ELR (cell line): Measurements from ENCODE around the gene IQSEC1.

Experiments
- DNase-seq: peaks from one replicate; pipeline ENCODE4 v3.0.0-alpha.2; 2015; ENCODE audit warnings: low read depth

Gene IQSEC1

DNA sequence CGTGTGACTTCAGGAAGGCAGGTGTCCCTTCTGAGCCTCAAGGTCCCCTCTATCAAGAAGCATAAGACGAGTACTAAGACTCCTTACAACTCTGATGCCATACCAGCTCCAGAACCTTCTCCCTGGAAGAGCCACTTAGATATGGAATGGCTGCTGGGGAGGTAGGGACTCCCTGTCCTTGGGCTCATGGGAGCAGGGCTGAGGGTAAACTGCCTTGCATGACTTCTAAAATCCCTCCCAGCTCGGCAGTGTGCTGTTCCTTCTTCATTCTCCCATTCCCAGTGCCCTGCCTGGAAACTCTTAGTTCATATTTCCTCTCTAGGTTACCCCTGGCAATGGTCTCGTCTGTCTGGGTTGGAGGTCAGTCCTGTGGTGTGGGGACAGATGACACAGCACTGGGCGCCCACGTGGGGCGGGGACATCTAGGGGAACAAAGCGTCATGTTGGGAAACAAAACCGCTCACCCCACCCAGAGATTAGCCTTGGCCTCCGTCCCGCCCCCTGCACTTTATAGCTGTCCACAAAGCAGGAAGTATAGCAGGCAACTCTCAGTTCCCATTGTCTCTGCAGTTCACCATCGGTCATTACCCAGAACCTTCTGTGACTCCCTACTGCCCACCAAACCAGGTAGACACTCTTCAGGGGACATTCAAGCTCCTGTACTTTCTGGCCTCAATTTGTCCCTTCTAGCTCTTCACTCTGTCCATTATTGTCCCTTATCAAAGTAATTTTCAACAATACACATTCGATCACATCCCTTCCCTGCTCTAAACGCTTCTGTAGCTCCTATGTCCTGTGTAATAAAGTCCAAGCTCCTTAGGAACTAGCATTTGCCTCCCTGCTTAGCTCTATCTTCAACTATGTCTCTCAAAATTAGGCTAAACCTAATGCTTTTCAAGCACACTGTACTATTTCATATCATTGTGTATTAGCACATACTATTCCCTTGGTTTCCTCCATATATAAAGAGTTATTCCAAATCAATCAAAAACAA lies 73.8 kb downstream of the IQSEC1 start:
- DNase-seq: no peak

DNA sequence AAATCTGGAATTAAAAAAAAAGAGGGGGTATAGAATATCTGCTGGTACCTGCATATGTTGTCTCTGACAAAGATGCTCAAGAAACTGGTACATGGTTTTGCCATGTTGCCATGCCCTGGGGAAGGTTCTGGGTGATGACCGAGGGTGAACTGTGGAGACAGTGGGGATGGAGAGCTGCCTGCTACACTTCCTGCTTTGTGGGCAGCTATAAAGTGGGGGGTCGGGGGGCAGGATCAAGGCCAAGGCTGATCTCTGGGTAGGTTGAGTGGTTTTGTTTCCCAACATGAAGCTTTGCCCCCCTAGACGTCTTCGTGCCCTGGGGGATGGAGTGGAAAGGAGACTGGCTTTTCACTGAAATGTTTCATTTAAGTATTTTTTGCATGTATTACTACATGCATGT lies 74.6 kb downstream of the IQSEC1 start:
- no peak for DNase-seq

GRCh38 chr3:12997387-12997786 lies 75.8 kb downstream of the IQSEC1 start:
- no peak for DNase-seq

DNA sequence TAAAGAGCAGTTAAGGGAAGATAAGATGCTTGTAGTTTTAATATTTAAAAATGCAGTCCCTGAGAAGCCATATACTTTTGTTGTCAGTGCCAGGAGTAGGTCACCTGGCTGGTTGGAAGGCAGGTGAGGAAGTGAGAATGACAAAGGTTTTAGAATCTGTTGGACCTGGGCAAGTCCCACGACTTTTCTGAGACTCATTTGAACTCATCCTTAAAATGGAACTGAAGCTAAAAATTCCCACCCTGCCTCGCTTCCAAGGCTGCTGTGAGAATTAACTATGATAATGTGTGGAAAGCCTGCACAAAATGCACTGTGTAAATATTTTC lies 77.1 kb downstream of the IQSEC1 start:
- no peak for DNase-seq

DNA sequence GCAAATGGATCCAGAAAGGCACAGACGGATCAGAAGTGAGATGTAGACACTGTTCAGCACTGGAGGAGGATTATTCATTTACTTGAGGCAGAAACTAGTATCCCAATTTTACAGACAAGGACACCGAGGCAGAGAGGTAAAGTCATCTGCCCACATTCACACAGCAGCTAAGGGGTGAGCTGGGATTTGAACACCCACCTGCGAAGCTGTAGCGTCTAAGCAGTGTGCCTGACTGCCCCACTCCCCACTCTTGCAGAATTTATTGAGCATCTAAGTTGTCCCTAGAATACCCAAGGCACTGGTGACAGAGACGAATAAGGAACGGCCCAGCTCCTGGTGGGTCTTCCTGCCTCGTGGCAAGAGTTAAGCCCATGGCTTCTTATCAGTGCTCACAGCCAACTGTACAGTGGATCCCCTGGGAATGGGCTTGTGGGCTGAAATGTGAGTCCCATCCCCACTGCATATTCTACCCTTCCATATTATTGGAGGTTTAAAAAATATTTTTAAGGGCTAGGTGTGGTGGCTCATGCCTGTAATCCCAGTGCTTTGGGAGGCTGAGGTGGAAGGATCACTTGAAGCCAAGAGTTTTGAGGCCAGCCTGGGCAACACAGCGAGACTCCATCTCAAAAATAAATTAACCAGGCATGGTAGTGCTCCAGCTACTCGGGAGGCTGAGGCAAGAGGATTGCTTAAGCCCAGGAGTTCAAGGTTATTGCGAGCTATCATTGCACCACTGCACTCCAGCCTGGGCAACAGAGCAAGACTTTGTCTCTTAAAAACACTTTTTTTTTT lies 77.6 kb downstream of the IQSEC1 start:
- DNase-seq: no peak

DNA sequence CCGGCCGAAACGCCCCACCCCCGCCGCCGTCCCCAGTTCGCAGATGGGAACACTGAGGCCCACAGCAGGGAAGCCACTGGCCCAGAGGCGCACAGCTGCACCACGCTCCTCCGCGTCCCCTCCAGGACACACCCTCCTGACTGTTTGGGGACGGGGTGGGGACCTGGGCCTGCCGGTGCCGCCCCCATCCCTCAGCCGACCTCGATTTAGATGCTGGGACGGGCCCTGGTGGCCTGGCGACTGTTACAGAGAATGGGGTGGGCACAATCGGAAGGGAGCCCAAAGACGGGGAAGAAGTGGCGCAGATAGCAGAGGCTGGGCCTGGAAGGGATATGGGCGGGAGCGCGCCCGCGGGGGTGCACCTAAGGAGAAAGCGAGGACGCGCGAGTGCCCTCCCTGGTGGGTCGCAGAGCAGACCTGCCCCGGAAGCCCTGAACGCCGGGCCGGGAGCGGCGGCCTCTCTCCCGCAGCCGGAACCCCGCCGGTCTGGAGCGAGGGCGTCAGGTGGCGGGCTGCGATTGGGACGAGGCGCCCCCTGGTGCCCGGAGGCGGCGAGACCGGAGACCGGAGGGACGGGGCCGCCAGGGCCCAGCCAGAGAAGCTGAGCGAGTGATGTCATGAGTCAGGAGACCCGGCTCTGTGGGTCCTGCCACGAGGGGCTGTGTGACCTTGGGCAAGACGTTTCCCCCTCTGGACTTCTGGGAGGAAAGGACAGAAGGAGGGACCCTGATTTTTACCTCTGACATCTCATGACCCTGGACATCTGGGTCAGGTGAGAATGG lies 78.4 kb downstream of the IQSEC1 start:
- DNase-seq: peak; percentile 77

DNA sequence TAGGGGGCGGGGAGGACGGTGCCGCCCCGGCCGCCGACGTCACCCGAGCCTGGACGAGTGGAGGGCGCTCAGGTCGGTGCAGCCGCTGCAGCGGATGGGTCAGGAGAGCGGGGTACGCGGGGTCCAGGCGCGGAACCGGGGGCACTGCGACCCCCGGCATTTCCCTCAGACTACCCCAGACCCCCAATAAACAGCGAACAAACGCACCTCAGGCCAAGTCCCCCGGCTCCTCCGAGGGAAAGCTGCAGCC lies 78.9 kb downstream of the IQSEC1 start:
- peak; percentile 24 for DNase-seq

DNA sequence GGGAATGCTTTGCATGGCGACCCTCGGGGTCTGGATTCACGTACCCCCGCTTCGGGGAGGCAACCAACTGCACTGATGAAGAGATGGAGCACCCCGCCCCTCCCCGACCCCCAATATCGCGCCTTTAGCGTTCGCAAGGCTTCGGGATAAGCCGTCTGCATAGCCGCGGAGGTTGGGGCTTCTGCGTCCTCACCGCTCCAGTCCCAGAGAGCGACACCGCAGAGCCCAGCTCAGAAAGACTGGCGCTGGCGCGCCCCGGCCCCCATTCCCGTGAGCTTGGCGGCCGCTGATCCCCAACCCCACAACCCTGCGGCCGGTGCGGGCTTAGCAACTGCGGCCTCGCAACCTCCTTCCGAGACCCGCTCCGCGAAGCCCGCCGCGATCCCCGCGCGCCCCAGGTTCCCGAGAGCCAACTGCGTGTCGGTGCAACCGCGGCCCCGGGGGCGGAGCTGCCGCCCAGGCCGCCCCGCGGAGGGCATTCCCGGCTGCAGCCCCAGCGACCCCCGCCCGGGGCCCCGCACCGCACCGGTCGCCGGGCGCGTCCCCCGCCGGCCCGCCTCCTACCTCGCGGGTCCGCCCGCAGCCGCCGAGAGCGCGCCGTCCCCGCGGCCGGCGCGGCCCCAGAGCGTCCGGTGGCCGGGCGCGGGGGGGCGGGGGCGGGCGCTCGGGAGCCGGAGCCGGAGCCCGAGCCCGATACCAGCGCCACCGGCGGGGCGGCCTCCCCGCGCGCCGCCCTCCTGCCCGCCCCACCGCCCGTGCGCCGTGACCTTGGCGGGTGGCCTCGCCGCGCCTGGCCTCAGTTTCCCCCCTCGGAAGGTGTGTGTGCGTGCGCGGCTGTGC lies 79.5 kb downstream of the IQSEC1 start:
- DNase-seq: peak; percentile 23

GRCh38 chr3:12992629-12993516 lies 80.4 kb downstream of the IQSEC1 start:
- DNase-seq: peak; percentile 29

- no peak for DNase-seq
Observed at GRCh38 chr3:12991861-12992281, 81.4 kb downstream of the IQSEC1 start.

- DNase-seq: no peak
Observed at GRCh38 chr3:12991481-12991837, 81.8 kb downstream of the IQSEC1 start.

DNA sequence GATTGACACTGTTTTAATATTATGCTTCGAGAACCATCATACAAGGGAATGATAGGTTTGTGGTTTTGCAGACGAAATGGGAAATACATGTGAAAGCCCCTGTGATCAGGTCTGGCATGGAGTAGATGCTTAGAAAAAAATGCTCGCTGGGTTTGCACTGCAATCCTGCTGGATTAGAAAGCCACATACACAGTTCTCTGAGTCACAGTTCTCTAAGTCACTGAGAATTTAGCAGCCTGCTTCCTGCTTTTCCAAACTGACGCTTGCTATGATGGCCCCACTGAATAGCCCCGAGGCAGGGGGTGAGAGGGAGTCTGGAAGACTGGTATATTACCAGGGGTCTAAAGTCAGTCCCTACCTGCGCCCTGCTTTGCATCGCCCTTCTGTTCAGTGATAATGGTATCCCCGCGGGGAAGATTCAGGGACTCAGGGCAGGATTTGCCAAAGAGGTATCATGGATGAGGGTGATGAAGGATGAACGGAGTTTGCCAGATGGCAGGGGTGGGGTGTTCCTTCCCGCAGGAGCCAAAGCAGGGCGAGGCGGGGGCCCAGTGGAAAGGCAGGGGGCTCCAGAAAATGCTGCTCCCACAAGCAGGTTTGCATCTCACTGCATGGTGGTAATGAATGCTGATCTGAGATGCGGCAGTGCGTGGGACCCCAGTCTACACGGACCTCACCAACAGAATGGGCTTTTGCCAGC lies 82.3 kb downstream of the IQSEC1 start:
- peak; percentile 89 for DNase-seq

DNA sequence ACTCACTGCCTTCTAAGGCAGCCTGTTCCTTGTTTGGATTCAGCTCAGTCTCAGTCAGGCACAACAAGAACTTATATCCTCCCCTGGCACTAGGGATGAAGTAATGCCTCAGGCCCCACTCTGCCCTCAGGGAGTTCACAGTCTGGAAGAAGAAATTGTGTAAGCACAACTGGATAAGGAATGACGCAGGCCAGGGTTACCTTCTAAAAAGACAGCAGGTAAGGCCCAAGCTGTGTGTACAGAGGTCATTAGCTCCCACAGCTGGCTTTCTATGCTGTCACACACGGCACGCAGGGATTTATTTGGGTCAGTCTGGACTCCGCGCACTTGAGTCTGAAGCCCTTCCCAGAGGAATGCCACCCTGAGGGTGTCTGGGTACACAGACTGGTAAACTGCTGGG lies 82.9 kb downstream of the IQSEC1 start:
- peak; percentile 48 for DNase-seq

GRCh38 chr3:12988728-12989454 lies 84.3 kb downstream of the IQSEC1 start:
- DNase-seq: no peak

- DNase-seq: no peak
Observed at GRCh38 chr3:12987602-12988001, 85.6 kb downstream of the IQSEC1 start.

- DNase-seq: no peak
Observed at GRCh38 chr3:12986986-12987385, 86.2 kb downstream of the IQSEC1 start.

DNA sequence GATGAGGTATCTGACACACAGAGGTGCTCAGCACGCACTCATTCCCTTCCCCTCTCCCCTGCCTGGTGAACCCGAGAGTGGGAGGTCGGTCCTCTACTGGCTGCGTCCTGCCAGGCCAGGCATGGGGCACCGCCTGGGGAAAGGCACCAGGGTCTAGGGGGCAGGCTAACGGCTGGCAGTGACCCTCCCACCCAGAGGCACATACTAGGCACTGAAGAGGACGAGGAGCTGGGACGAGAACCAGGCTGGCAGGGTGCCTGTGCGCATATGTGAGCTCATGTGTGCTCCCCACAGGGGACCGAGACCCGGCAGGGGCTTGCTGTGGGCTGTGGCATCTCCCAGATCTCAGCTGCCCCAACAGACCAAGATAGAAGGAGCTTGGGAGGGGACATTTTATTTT lies 86.7 kb downstream of the IQSEC1 start:
- no peak for DNase-seq

GRCh38 chr3:12986031-12986430 lies 87.2 kb downstream of the IQSEC1 start:
- DNase-seq: no peak

GRCh38 chr3:12985148-12985547 lies 88.1 kb downstream of the IQSEC1 start:
- DNase-seq: no peak
